Testis (tissue), 2 donors: ENCODE measurements around the gene UGT1A8.

Experiments used
- CTCF ChIP-seq, 3 experiments: fragments of 450-650 bp in 2 of 3; fragments of 200-600 bp in 1 of 3; sonication (generic) in 1 of 3; IDR thresholded peaks; one replicate each; pipeline ENCODE4 v1.5.1; 2016 to 2019; ENCODE audit warnings: antibody characterized with exemption in 3 of 3, mild to moderate bottlenecking in 2 of 3, moderate library complexity in 1 of 3
- POLR2A ChIP-seq: fragments of 450-650 bp; IDR thresholded peaks from one replicate; pipeline ENCODE4 v1.6.1; 2017; ENCODE audit warnings: antibody characterized with exemption, mild to moderate bottlenecking, moderate library complexity

DNA sequence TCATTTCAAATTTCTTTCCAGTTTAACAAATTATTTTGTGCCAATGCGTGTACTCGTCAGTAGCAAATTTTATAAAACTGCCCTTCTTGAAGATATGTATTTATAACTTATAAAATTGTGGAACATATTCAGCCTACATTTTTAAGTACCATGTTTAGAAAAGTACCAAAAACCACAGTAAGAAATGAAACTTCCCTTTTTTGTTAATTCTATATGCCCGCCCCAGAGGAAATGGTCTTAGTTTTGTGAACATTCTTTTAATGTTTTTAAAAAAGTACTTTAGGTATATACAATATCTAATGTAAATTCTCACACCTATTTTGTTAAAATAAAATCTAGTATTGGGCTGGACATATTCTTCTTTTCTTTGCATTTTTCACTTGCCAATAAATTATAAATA, 55.5 kb downstream of the UGT1A8 start:
- TF ChIP-seq CTCF (IDR thresholded peaks at IDR 0.05), result no peak
- TF ChIP-seq POLR2A, result no peak
